GM18907 (cell line): Measurements from ENCODE around the gene PLS3.
"Not testable (repeated sequence)": the region's sequence is repeated elsewhere in the genome, so short reads cannot be mapped to it uniquely, and the experiment has no call there.

Experiments
- ATAC-seq: cut with Tn5 transposase; IDR thresholded peaks from one replicate; pipeline ENCODE4 v1.9.1; 2021; ENCODE audit warnings: mild to moderate bottlenecking, moderate library complexity; ENCODE audit not compliant: unreplicated experiment

Gene PLS3

DNA sequence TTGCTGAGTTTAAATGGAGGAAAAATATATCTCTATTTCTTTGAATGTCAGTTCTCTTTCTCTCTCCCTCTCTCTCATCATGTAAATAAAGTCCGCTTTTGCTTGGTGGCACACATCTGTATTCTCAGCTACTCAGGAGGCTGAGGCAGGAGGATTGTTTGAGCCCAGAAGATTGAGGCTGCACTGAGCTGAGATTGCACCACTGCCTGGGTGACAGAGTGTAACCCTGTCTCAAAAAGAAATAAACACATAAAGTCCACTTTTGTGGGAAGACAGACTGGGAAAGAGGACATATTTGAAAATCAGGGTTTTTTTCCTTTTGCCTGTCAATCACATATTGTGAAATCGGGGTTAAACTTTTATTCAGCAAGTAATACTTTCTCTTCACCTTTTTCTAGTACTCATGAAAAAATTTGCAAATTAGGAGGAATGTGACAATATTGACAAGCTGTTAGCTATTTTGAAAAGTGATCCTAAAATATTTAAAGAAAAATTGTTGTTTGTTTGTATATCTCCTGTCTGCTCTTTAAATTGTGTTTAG lies 42.6 kb downstream of the PLS3 start:
- ATAC-seq, result no peak

DNA sequence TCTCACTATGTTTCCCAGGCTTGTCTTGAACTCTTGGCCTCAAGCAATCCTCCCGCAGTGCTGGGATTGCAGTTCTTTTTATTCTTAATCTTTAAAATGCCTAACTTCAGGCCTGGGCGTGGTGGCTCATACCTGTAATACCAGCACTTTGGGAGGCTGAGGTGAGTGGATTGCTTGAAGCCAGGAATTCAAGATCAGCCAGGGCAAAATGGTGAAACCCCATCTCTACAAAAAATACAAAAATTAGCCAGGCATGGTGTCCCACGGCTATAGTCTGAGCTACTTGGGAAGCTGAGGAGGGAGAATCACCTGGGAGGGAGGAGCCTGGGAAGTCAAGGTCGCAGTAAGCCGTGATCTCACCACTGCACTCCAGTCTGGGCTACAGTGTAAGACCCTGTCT lies 45.9 kb downstream of the PLS3 start:
- ATAC-seq, result no peak

- no peak for ATAC-seq
Measured at GRCh38 chrX:115609621-115610020, 48.6 kb downstream of the PLS3 start.

DNA sequence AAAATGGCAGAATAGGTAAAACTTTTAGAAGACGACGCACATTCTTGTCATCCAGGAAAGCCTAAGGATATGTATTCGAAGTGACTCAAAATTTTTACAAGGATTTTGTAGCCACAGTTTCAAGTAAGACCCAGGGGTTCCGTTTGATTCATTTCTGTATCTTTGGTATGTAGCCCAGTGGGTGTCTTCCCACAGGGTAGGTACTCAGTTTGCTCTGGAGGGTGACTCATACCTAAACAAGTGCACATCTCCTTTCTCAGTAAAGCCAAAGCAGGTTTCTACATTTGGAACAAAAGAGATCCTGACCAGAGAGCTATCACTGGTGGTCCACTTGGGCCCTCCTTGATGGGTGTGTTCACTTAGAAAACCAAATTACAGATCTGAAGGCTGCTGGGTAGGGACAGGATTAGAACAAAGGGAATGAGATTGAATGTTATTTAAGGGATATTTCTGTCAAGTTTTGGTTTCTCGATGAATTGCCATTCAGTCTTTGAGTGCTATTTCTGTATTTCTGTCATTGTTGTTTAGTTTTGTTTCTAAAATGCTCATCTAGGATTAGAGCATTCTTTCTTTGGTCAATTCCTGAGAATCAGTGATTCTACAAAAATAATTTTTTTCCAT lies 56.1 kb downstream of the PLS3 start:
- ATAC-seq, result peak; percentile 96

GRCh38 chrX:115622534-115622933 lies 61.6 kb downstream of the PLS3 start:
- no peak for ATAC-seq

GRCh38 chrX:115624916-115625315 lies 63.9 kb downstream of the PLS3 start:
- no peak for ATAC-seq

GRCh38 chrX:115625572-115626301 lies 64.8 kb downstream of the PLS3 start:
- no peak for ATAC-seq

DNA sequence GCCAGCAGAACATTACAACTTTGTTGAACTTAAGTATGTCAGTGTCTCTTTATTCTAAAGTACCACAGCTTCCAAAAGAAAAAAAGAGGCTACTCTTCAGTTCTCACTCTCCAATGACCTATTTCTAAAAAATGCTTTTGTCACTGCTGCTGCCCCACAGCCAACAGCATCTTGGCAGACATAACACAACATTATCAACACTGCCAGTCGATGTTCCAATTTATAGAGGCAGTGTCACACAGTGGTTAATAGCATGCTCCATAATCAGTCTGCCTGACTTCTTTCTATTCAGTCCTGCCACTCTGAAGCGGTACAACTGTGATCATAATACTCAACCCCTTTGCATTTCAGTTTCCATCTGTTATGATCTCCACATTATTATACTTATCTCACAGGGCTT lies 69.2 kb downstream of the PLS3 start:
- ATAC-seq, result no peak

- no peak for ATAC-seq
Measured at GRCh38 chrX:115632455-115632854, 71.5 kb downstream of the PLS3 start.

- not testable (repeated sequence) for ATAC-seq
Measured at GRCh38 chrX:115633397-115633796, 72.4 kb downstream of the PLS3 start.

DNA sequence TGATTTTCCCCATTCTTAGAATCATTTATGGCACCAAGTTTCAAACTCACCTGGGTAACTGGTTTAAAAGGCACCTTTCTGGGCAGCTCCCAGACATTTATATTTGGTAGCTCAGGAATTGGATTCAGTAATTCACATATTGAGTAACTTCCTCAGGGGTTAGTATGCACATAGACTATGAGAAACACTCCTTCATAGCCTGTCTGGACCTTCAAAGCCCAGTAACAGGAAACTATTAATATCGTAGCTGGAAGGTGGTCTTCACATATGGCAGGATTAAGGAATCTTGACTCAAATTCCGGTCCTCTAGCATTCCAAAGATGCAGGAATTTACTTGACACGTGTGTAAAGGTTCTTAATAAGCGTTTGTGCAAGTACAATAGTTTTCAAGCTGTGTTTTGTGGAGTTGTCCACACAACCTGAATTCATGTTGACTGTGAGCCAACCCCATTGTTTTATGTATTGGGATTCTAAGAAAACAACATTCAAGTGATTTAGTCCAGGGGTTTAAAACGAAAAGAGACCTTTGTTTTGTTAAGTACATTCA lies 78.4 kb downstream of the PLS3 start:
- no peak for ATAC-seq

DNA sequence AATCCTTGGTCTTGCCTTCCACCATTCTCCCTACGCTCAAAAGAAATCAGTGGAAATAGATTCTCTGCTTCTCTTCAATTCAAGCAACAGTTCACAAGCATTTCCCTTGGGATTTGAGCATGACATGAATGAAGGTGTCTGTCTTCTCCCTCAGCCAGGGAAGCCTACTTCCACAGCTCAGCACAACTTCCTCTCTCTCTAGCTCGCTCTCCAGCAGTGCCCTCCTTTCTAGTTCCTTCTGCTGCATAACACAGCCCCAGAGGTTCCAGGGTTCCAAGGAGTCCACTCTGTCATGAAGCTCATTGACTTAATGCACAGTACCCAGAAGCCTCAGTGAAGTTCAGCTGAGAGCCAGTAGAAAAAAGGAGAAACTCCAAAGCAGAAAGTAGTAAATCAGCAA lies 81.3 kb downstream of the PLS3 start:
- ATAC-seq, result no peak

- ATAC-seq, result no peak
Measured at GRCh38 chrX:115642895-115643530, 82.0 kb downstream of the PLS3 start.

- ATAC-seq, result not testable (repeated sequence)
Measured at GRCh38 chrX:115644397-115644796, 83.4 kb downstream of the PLS3 start.

- ATAC-seq, result no peak
Measured at GRCh38 chrX:115649461-115650063, 88.6 kb downstream of the PLS3 start.

GRCh38 chrX:115650449-115650848 lies 89.5 kb downstream of the PLS3 start:
- ATAC-seq, result no peak

DNA sequence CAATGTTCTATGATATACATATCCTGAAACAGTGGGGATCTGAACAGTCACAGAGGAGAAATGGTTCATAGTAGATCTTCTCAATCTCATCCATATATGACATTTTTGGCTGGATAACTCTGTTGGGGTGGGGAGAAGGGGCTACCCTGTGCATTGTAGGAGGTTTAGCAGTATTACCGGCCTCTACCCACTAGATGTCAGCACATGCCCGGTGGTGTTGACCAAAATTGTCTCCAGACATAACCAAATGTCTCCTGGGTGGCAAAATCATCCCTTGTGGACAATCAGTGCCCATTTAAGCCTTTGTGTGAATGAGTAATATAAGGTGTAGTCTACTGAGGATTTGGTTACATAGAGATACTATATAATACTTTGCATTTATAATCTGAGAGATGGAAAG lies 89.9 kb downstream of the PLS3 start:
- ATAC-seq, result peak; percentile 88

GRCh38 chrX:115652221-115652620 lies 91.2 kb downstream of the PLS3 start:
- no peak for ATAC-seq

- no peak for ATAC-seq
Measured at GRCh38 chrX:115665122-115665521, 104.1 kb downstream of the PLS3 start.

- no peak for ATAC-seq
Measured at GRCh38 chrX:115679460-115679859, 118.5 kb downstream of the PLS3 start.

DNA sequence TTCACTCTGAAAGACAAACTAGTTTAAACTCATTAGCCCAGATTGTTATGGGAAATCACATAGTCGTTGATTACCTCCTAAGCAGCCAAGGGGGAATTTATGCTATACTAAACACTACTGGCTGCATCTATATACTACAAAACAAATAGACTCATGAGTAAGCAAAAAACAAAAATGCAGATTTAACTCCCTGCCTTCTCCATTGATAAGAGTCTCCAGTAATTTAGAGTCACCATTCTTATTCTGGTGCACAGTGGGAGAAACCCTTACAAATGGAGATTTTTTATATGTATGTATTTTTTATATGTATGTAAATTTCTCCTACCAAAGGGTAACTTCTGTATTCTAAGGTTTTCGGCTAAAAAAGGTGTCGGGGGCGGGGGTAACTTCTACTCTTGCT lies 126.6 kb downstream of the PLS3 start:
- no peak for ATAC-seq
